Measurements from ENCODE around the gene FEZF2.

Gene FEZF2

DNA sequence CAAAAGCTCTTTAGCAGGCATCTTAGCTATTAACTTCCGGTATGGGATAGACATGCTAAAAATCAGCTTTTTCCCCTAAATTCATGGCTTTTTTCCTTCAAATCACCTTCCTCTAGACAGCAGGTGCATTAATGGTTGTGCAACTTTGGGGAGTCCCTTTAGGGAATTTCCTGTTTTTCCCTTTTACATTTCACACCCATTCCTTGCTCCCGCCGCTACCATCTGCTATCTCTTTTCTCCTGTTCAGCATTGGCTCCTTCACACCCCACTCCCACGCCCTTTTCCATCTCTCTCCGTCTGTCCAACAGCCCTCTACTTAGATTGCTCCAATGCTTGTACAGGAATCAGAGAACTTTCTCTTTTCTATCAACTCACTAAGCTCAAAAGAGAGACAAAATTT, 43.4 kb downstream of the FEZF2 start:
- ATAC-seq: no peak
- TF ChIP-seq ZNF8 (CRISPR knock-in tag; IDR thresholded peaks at IDR 0.05) (no peak), TOX (CRISPR knock-in tag; IDR thresholded peaks at IDR 0.05; ENCODE audit: borderline replicate concordance) (no peak), ZC3H10 (CRISPR knock-in tag; IDR thresholded peaks at IDR 0.05) (no peak), ZNF70 (CRISPR knock-in tag; IDR thresholded peaks at IDR 0.05) (no peak), GLIS3 (CRISPR knock-in tag; IDR thresholded peaks at IDR 0.05) (no peak), ZNF565 (CRISPR knock-in tag; conservative IDR thresholded peaks at IDR 0.05; ENCODE audit: low read depth) (no peak), CSDC2 (CRISPR knock-in tag; IDR thresholded peaks at IDR 0.05) (no peak), OSR1 (CRISPR knock-in tag; IDR thresholded peaks at IDR 0.05) (no peak), ZFP3 (CRISPR knock-in tag; IDR thresholded peaks at IDR 0.05) (no peak), TCF4 (CRISPR knock-in tag; IDR thresholded peaks at IDR 0.05; ENCODE audit: borderline replicate concordance) (no peak), SNAI2 (CRISPR knock-in tag; IDR thresholded peaks at IDR 0.05) (no peak), ARNTL (CRISPR knock-in tag; IDR thresholded peaks at IDR 0.05; ENCODE audit: borderline replicate concordance, low read depth) (no peak)
- TF ChIP-seq, protein P1, sequence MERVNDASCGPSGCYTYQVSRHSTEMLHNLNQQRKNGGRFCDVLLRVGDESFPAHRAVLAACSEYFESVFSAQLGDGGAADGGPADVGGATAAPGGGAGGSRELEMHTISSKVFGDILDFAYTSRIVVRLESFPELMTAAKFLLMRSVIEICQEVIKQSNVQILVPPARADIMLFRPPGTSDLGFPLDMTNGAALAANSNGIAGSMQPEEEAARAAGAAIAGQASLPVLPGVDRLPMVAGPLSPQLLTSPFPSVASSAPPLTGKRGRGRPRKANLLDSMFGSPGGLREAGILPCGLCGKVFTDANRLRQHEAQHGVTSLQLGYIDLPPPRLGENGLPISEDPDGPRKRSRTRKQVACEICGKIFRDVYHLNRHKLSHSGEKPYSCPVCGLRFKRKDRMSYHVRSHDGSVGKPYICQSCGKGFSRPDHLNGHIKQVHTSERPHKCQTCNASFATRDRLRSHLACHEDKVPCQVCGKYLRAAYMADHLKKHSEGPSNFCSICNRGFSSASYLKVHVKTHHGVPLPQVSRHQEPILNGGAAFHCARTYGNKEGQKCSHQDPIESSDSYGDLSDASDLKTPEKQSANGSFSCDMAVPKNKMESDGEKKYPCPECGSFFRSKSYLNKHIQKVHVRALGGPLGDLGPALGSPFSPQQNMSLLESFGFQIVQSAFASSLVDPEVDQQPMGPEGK (CRISPR knock-in tag; IDR thresholded peaks at IDR 0.05; ENCODE audit: borderline replicate concordance): no peak
- TF ChIP-seq, protein P2, sequence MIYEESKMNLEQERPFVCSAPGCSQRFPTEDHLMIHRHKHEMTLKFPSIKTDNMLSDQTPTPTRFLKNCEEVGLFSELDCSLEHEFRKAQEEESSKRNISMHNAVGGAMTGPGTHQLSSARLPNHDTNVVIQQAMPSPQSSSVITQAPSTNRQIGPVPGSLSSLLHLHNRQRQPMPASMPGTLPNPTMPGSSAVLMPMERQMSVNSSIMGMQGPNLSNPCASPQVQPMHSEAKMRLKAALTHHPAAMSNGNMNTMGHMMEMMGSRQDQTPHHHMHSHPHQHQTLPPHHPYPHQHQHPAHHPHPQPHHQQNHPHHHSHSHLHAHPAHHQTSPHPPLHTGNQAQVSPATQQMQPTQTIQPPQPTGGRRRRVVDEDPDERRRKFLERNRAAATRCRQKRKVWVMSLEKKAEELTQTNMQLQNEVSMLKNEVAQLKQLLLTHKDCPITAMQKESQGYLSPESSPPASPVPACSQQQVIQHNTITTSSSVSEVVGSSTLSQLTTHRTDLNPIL (CRISPR knock-in tag; IDR thresholded peaks at IDR 0.05; ENCODE audit: low read depth): no peak

GRCh38 chr3:62325896-62326295, 47.5 kb downstream of the FEZF2 start:
- no peak for ATAC-seq
- no peak for TF ChIP-seq TCF4 (CRISPR knock-in tag; IDR thresholded peaks at IDR 0.05; ENCODE audit: borderline replicate concordance)

DNA sequence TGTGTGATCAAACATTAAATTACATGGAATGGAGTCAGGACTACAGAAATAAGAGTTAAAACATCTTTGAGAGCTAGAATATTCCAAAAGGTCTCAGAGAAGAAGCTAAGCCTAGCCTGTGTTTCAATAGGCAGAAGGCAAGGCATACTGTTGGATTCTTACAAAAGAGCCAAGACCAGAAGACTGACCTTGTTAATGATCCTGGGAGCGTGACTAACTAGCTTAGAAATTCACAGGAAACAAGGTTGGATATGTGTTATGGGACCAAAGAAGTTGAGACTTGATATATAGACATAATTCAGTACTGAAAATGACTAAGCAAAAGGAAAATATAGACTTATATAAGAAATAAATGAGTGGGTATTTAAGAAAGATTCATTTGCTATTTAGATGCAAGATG, 50.1 kb downstream of the FEZF2 start:
- ATAC-seq: no peak
- TF ChIP-seq ISL1 (CRISPR knock-in tag; IDR thresholded peaks at IDR 0.05): no peak
